ENCODE results near the gene FAM50B. TPM values are rescaled to one million over a fixed set of nuclear protein-coding genes. Genes with fewer than 3 reads are reported as not detected.
"Not testable (repeated sequence)": the region's sequence is repeated elsewhere in the genome, so short reads cannot be mapped to it uniquely, and the experiment has no call there.

The FAM50B gene
- total and polyA plus RNA-seq, 9 donors = 8.1 to 23.0 (median 15.6) TPM

- Histone ChIP-seq H3K36me3 (no peaks in the 10 kb centered on the region), H3K9me3 (no peaks in the 10 kb centered on the region), H3K27me3 (no peaks in the 10 kb centered on the region), H3K27ac (no peak overlapping the region), H3K4me1 (ENCODE audit: insufficient read depth) (no peaks in the 10 kb centered on the region), H3K4me3 (no peak overlapping the region)
- intact Hi-C loops (cut with DNase I) = loop anchor here in 1 of 4 donors (10.0 kb wide), 1 partner anchor 125 kb away; no protein-coding TSS in a partner anchor
- 81 to 86% (median 85%) methylated on average over 1 of the region's 1 CpG for WGBS, 3 donors
- no peak for TF ChIP-seq POLR2A (IDR thresholded peaks at IDR 0.05)
- no peak for TF ChIP-seq EP300 (IDR thresholded peaks at IDR 0.05)
- TF ChIP-seq CTCF (IDR thresholded peaks at IDR 0.05) = no peak
- no peak for DNase-seq
Observed at GRCh38 chr6:3859878-3860552, 10.8 kb downstream of the FAM50B start.

- H3K4me1 ChIP-seq (ENCODE audit: insufficient read depth) = no peaks in the 10 kb centered on the region
- no peaks in the 10 kb centered on the region for H3K27me3 ChIP-seq
- H3K36me3 ChIP-seq = no peaks in the 10 kb centered on the region
- no peaks in the 10 kb centered on the region for H3K9me3 ChIP-seq
- DNase-seq = no peak
- TF ChIP-seq EP300 (IDR thresholded peaks at IDR 0.05) (no peak), CTCF (IDR thresholded peaks at IDR 0.05) (no peak), POLR2A (IDR thresholded peaks at IDR 0.05) (no peak)
- H3K27ac ChIP-seq = no peak overlapping the region
- 65 to 80% (median 66%) methylated on average over 4 of the region's 4 CpGs for WGBS, 3 donors
- intact Hi-C loops (cut with DNase I) = no loop called here
- no peak overlapping the region for H3K4me3 ChIP-seq
Observed at GRCh38 chr6:3861424-3861823, 12.3 kb downstream of the FAM50B start.

GRCh38 chr6:3862038-3862437, 12.9 kb downstream of the FAM50B start:
- TF ChIP-seq POLR2A (IDR thresholded peaks at IDR 0.05) (no peak), CTCF (IDR thresholded peaks at IDR 0.05) (no peak), EP300 (IDR thresholded peaks at IDR 0.05) (no peak)
- intact Hi-C loops (cut with DNase I) = no loop called here
- 46 to 47% (median 46%) methylated on average over 3 of the region's 3 CpGs for WGBS, 3 donors
- H3K27me3 ChIP-seq = no peaks in the 10 kb centered on the region
- H3K36me3 ChIP-seq = no peaks in the 10 kb centered on the region
- H3K4me1 ChIP-seq (ENCODE audit: insufficient read depth) = no peaks in the 10 kb centered on the region
- no peak overlapping the region for H3K27ac ChIP-seq
- H3K9me3 ChIP-seq = no peaks in the 10 kb centered on the region
- no peak for DNase-seq
- H3K4me3 ChIP-seq = no peak overlapping the region

- H3K27ac ChIP-seq; H3K4me3 ChIP-seq; H3K4me1 ChIP-seq (ENCODE audit: insufficient read depth); intact Hi-C loops (cut with DNase I); H3K27me3 ChIP-seq; H3K9me3 ChIP-seq; DNase-seq; H3K36me3 ChIP-seq: not testable (repeated sequence)
- 73 to 95% (median 92%) methylated on average over 4 to 5 of the region's 5 CpGs for WGBS, 3 donors
Observed at GRCh38 chr6:3863322-3863721, 14.1 kb downstream of the FAM50B start.

- WGBS, 3 donors = 79 to 89% (median 86%) methylated on average over 3 of the region's 3 CpGs
- no peak overlapping the region for H3K27ac ChIP-seq
Observed at GRCh38 chr6:3865463-3865862, 16.3 kb downstream of the FAM50B start.

More at GRCh38 chr6:3865463-3865862, 16.3 kb downstream of the FAM50B start:
- H3K9me3 ChIP-seq = no peaks in the 10 kb centered on the region
- no peak for DNase-seq
- no peak overlapping the region for H3K4me3 ChIP-seq
- no peaks in the 10 kb centered on the region for H3K27me3 ChIP-seq
- TF ChIP-seq CTCF (IDR thresholded peaks at IDR 0.05) = no peak
- no peak for TF ChIP-seq EP300 (IDR thresholded peaks at IDR 0.05)
- TF ChIP-seq POLR2A (IDR thresholded peaks at IDR 0.05) = no peak
- intact Hi-C loops (cut with DNase I) = no loop called here
- H3K4me1 ChIP-seq (ENCODE audit: insufficient read depth) = no peaks in the 10 kb centered on the region
- H3K36me3 ChIP-seq = no peaks in the 10 kb centered on the region
